SK-N-MC (cell line): ENCODE results near the gene CHRNB2.
A peak's percentile ranks its signal among the peaks of the same experiment; 100 is the strongest.

ENCODE experiments used
- DNase-seq: peaks from one replicate; pipeline ENCODE4 v3.0.0-alpha.2; 2011; ENCODE audit warnings: low read depth, low spot score
- H3K27ac ChIP-seq: fragments of 200-600 bp; sonication (generic); 2 replicates; pipeline ENCODE4 v1.5.1; 2016; ENCODE audit warnings: mixed run types
- H3K36me3 ChIP-seq: fragments of 200-600 bp; sonication (generic); 2 replicates; pipeline ENCODE4 v1.6.1; 2017; ENCODE audit warnings: antibody characterized with exemption, low read length, mixed read lengths; ENCODE audit not compliant: insufficient read depth
- H3K4me3 ChIP-seq: fragments of 200-600 bp; sonication (generic); 2 replicates; pipeline ENCODE4 v1.5.1; 2016
- H3K9ac ChIP-seq: fragments of 200-600 bp; sonication (generic); 2 replicates; pipeline ENCODE4 v1.8.0; 2017; ENCODE audit warnings: mixed run types, mixed read lengths; ENCODE audit not compliant: insufficient read length
- H3K9me3 ChIP-seq: fragments of 200-600 bp; sonication (generic); 2 replicates; pipeline ENCODE4 v1.6.1; 2017; ENCODE audit warnings: low read depth, mild to moderate bottlenecking, antibody characterized with exemption, low read length, moderate library complexity, mixed read lengths
- EZH2 ChIP-seq: fragments of 200-600 bp; sonication (generic); IDR thresholded peaks from one replicate; pipeline ENCODE4 v1.6.1; 2017; ENCODE audit warnings: antibody characterized with exemption
- FOXP2 ChIP-seq: optimal IDR thresholded peaks from 2 replicates; pipeline ENCODE3; 2011; ENCODE audit warnings: mild to moderate bottlenecking, moderate library complexity; ENCODE audit not compliant: insufficient read depth; ENCODE audit errors: extremely low read length, control extremely low read depth
- POLR2AphosphoS5 ChIP-seq: IDR thresholded peaks from 2 replicates; pipeline ENCODE4 v1.6.1; 2012; ENCODE audit warnings: mild to moderate bottlenecking, low read depth, low read length, borderline replicate concordance

Gene CHRNB2

GRCh38 chr1:154626456-154627256, 59.1 kb downstream of the CHRNB2 start:
- Histone ChIP-seq H3K9ac (peak overlapping the region; percentile 95), H3K4me3 (peak overlapping the region; percentile 97), H3K27ac (no peak overlapping the region), H3K36me3 (peaks cover 17% of the 10 kb centered on the region), H3K9me3 (peaks cover 4% of the 10 kb centered on the region; the same call in 1 of the 2 replicates)
- no peak for TF ChIP-seq EZH2
- TF ChIP-seq POLR2AphosphoS5, result no peak
- TF ChIP-seq FOXP2, result no peak
- DNase-seq, result no peak

- peak overlapping the region; percentile 97 for H3K4me3 ChIP-seq
- H3K9ac ChIP-seq, result peak overlapping the region; percentile 95
- H3K9me3 ChIP-seq, result peaks cover 4% of the 10 kb centered on the region; the same call in 1 of the 2 replicates
- H3K36me3 ChIP-seq, result peaks cover 17% of the 10 kb centered on the region
- peak overlapping the region; percentile 90 for H3K27ac ChIP-seq
- TF ChIP-seq EZH2 (no peak), POLR2AphosphoS5 (peak; percentile 75), FOXP2 (no peak)
- DNase-seq, result peak; percentile 75
Measured at GRCh38 chr1:154627257-154628120, 59.9 kb downstream of the CHRNB2 start.

GRCh38 chr1:154628121-154628405, 60.5 kb downstream of the CHRNB2 start:
- peaks cover 17% of the 10 kb centered on the region for H3K36me3 ChIP-seq
- peaks cover 4% of the 10 kb centered on the region; the same call in 1 of the 2 replicates for H3K9me3 ChIP-seq
- peak overlapping the region; percentile 97 for H3K4me3 ChIP-seq
- no peak for TF ChIP-seq POLR2AphosphoS5
- TF ChIP-seq EZH2, result no peak
- no peak for TF ChIP-seq FOXP2
- H3K27ac ChIP-seq, result peak overlapping the region; percentile 90
- peak overlapping the region; percentile 95 for H3K9ac ChIP-seq
- DNase-seq, result no peak

- Histone ChIP-seq H3K36me3 (peaks cover 12% of the 10 kb centered on the region), H3K27ac (no peak overlapping the region), H3K9ac (no peak overlapping the region), H3K4me3 (no peak overlapping the region), H3K9me3 (peaks cover 4% of the 10 kb centered on the region; the same call in 1 of the 2 replicates)
- no peak for DNase-seq
- TF ChIP-seq POLR2AphosphoS5, result no peak
Measured at GRCh38 chr1:154629061-154629674, 61.6 kb downstream of the CHRNB2 start.
